ENCODE results near the gene ITGB8. TPM values are rescaled to one million over a fixed set of nuclear protein-coding genes. Genes with fewer than 3 reads are reported as not detected.

Gene ITGB8
- total and polyA plus RNA-seq, 2 experiments from 2014 or later: 0.71 to 3.0 TPM

DNA sequence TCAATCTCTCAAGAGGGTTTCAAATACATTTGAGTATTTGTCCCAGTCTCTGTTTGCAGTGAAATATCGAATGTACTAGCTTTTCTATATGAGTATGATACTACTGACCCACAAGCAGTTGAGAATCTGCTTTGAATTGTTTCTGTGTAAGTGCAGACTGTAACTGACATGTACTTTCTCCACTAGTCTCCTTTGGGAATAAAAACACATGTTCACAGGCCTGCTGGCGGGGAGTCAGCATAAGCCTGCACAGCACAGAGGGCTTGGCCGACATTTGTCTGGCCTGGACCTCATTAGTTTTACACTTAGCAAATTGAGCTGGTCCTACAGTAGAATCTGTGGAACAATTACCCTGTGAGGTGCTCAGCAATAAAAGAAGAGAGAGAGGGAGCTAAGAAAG lies 72.6 kb downstream of the ITGB8 start:
- TF ChIP-seq STAT1 (IDR thresholded peaks at IDR 0.05; ENCODE audit: unreplicated experiment) (no peak), CREB1 (CRISPR knock-in tag; IDR thresholded peaks at IDR 0.05; ENCODE audit: low read depth) (no peak), EZH2 (IDR thresholded peaks at IDR 0.05; ENCODE audit: low read depth, unreplicated experiment) (no peak), ZNF114 (CRISPR knock-in tag; IDR thresholded peaks at IDR 0.05) (no peak), ETS1 (IDR thresholded peaks at IDR 0.05) (no peak), POLR2AphosphoS5 (IDR thresholded peaks at IDR 0.05; ENCODE audit: low read depth) (no peak), EZH2phosphoT487 (IDR thresholded peaks at IDR 0.05; ENCODE audit: unreplicated experiment) (no peak), ZNF331 (CRISPR knock-in tag; IDR thresholded peaks at IDR 0.05; ENCODE audit: low read depth) (no peak), NANOG (IDR thresholded peaks at IDR 0.05; ENCODE audit: borderline replicate concordance) (no peak), JUNB (IDR thresholded peaks at IDR 0.05; ENCODE audit: unreplicated experiment) (no peak)
- TF ChIP-seq, protein P1, sequence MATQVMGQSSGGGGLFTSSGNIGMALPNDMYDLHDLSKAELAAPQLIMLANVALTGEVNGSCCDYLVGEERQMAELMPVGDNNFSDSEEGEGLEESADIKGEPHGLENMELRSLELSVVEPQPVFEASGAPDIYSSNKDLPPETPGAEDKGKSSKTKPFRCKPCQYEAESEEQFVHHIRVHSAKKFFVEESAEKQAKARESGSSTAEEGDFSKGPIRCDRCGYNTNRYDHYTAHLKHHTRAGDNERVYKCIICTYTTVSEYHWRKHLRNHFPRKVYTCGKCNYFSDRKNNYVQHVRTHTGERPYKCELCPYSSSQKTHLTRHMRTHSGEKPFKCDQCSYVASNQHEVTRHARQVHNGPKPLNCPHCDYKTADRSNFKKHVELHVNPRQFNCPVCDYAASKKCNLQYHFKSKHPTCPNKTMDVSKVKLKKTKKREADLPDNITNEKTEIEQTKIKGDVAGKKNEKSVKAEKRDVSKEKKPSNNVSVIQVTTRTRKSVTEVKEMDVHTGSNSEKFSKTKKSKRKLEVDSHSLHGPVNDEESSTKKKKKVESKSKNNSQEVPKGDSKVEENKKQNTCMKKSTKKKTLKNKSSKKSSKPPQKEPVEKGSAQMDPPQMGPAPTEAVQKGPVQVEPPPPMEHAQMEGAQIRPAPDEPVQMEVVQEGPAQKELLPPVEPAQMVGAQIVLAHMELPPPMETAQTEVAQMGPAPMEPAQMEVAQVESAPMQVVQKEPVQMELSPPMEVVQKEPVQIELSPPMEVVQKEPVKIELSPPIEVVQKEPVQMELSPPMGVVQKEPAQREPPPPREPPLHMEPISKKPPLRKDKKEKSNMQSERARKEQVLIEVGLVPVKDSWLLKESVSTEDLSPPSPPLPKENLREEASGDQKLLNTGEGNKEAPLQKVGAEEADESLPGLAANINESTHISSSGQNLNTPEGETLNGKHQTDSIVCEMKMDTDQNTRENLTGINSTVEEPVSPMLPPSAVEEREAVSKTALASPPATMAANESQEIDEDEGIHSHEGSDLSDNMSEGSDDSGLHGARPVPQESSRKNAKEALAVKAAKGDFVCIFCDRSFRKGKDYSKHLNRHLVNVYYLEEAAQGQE (IDR thresholded peaks at IDR 0.05; ENCODE audit: unreplicated experiment): no peak
- TF ChIP-seq, protein P2, sequence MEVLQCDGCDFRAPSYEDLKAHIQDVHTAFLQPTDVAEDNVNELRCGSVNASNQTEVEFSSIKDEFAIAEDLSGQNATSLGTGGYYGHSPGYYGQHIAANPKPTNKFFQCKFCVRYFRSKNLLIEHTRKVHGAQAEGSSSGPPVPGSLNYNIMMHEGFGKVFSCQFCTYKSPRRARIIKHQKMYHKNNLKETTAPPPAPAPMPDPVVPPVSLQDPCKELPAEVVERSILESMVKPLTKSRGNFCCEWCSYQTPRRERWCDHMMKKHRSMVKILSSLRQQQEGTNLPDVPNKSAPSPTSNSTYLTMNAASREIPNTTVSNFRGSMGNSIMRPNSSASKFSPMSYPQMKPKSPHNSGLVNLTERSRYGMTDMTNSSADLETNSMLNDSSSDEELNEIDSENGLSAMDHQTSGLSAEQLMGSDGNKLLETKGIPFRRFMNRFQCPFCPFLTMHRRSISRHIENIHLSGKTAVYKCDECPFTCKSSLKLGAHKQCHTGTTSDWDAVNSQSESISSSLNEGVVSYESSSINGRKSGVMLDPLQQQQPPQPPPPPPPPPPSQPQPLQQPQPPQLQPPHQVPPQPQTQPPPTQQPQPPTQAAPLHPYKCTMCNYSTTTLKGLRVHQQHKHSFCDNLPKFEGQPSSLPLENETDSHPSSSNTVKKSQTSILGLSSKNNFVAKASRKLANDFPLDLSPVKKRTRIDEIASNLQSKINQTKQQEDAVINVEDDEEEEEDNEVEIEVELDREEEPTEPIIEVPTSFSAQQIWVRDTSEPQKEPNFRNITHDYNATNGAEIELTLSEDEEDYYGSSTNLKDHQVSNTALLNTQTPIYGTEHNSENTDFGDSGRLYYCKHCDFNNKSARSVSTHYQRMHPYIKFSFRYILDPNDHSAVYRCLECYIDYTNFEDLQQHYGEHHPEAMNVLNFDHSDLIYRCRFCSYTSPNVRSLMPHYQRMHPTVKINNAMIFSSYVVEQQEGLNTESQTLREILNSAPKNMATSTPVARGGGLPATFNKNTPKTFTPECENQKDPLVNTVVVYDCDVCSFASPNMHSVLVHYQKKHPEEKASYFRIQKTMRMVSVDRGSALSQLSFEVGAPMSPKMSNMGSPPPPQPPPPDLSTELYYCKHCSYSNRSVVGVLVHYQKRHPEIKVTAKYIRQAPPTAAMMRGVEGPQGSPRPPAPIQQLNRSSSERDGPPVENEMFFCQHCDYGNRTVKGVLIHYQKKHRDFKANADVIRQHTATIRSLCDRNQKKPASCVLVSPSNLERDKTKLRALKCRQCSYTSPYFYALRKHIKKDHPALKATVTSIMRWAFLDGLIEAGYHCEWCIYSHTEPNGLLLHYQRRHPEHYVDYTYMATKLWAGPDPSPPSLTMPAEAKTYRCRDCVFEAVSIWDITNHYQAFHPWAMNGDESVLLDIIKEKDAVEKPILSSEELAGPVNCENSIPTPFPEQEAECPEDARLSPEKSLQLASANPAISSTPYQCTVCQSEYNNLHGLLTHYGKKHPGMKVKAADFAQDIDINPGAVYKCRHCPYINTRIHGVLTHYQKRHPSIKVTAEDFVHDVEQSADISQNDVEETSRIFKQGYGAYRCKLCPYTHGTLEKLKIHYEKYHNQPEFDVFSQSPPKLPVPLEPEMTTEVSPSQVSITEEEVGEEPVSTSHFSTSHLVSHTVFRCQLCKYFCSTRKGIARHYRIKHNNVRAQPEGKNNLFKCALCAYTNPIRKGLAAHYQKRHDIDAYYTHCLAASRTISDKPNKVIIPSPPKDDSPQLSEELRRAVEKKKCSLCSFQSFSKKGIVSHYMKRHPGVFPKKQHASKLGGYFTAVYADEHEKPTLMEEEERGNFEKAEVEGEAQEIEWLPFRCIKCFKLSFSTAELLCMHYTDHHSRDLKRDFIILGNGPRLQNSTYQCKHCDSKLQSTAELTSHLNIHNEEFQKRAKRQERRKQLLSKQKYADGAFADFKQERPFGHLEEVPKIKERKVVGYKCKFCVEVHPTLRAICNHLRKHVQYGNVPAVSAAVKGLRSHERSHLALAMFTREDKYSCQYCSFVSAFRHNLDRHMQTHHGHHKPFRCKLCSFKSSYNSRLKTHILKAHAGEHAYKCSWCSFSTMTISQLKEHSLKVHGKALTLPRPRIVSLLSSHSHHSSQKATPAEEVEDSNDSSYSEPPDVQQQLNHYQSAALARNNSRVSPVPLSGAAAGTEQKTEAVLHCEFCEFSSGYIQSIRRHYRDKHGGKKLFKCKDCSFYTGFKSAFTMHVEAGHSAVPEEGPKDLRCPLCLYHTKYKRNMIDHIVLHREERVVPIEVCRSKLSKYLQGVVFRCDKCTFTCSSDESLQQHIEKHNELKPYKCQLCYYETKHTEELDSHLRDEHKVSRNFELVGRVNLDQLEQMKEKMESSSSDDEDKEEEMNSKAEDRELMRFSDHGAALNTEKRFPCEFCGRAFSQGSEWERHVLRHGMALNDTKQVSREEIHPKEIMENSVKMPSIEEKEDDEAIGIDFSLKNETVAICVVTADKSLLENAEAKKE (CRISPR knock-in tag; IDR thresholded peaks at IDR 0.05): no peak
- TF ChIP-seq, protein P3, sequence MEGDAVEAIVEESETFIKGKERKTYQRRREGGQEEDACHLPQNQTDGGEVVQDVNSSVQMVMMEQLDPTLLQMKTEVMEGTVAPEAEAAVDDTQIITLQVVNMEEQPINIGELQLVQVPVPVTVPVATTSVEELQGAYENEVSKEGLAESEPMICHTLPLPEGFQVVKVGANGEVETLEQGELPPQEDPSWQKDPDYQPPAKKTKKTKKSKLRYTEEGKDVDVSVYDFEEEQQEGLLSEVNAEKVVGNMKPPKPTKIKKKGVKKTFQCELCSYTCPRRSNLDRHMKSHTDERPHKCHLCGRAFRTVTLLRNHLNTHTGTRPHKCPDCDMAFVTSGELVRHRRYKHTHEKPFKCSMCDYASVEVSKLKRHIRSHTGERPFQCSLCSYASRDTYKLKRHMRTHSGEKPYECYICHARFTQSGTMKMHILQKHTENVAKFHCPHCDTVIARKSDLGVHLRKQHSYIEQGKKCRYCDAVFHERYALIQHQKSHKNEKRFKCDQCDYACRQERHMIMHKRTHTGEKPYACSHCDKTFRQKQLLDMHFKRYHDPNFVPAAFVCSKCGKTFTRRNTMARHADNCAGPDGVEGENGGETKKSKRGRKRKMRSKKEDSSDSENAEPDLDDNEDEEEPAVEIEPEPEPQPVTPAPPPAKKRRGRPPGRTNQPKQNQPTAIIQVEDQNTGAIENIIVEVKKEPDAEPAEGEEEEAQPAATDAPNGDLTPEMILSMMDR (conservative IDR thresholded peaks at IDR 0.05; ENCODE audit: low read depth in 2 of 2): no peak
- Histone ChIP-seq H3K9me2 (ENCODE audit: insufficient read depth) (no peaks in the 10 kb centered on the region), H3K79me2 (replicated peaks; ENCODE audit: insufficient read depth) (no peaks in the 10 kb centered on the region), H3K4me3 (no peak overlapping the region), H3K27me3 (ENCODE audit: insufficient read depth) (no peaks in the 10 kb centered on the region), H3K4me1 (ENCODE audit: insufficient read depth) (peaks cover 6% of the 10 kb centered on the region; the same call in 1 of the 2 replicates), H3K27ac (ENCODE audit: low read depth) (no peak overlapping the region), H3F3A (replicated peaks; ENCODE audit: low read depth) (no peaks in the 10 kb centered on the region), H4K20me1 (replicated peaks; ENCODE audit: insufficient read depth) (no peaks in the 10 kb centered on the region), H3K36me3 (ENCODE audit: insufficient read depth) (no peaks in the 10 kb centered on the region), H2AFZ (no peak overlapping the region), H3K4me2 (no peak overlapping the region)
- no peak for DNase-seq (ENCODE audit: low spot score)
- H3K27me3 Mint-ChIP-seq (ENCODE audit: insufficient read depth, low read depth, poor library complexity): peaks cover 1% of the 10 kb centered on the region
- H3K36me3 Mint-ChIP-seq (ENCODE audit: low read depth): no peaks in the 10 kb centered on the region; the same call in 2 of the 3 replicates
- H3K4me1 Mint-ChIP-seq: 0 out of 3 replicates have a peak, but pooled peaks cover 2% of the 10 kb centered on the region
- no peak overlapping the region for H3K27ac Mint-ChIP-seq
- H3K9me3 Mint-ChIP-seq: no peaks in the 10 kb centered on the region
- no peak for ATAC-seq
- no peak overlapping the region for H3K4me3 Mint-ChIP-seq

Data from GM23338 (cell line).